Measurements from ENCODE around the gene CCDC158. TPM values are rescaled to one million over a fixed set of nuclear protein-coding genes. Genes with fewer than 3 reads are reported as not detected.

CCDC158 gene
- total and polyA plus RNA-seq, 2 donors (not counting 1 experiment from before 2014, with no cell fraction given), result not detected

- 94% methylated on average over 2 of the region's 4 CpGs for WGBS (ENCODE audit: insufficient coverage)
- H3K4me1 ChIP-seq (ENCODE audit: control insufficient read depth in 2 of 2, insufficient read depth in 2 of 2, low read length in 2 of 2), result peaks cover 12 to 14% of the 10 kb centered on the region in 2 donors
- no peak overlapping the region for H3K4me3 Mint-ChIP-seq
- DNase-seq, result no peak
- no peak overlapping the region for H3K27ac Mint-ChIP-seq
- no peak overlapping the region for H3K9ac ChIP-seq (ENCODE audit: low read length)
- no peaks in the 10 kb centered on the region for H4K20me1 ChIP-seq (ENCODE audit: control insufficient read depth, insufficient read depth, low read length, poor library complexity, severe bottlenecking)
- H3K27me3 ChIP-seq (replicated peaks in 1 of 4; ENCODE audit: control extremely low read depth in 1 of 4, control insufficient read depth in 3 of 4, insufficient read depth in 4 of 4, low read length in 3 of 4), result peaks cover 0 to 23% (median 8%) of the 10 kb centered on the region in 4 experiments
- H3K36me3 ChIP-seq (replicated peaks in 1 of 2; ENCODE audit: control extremely low read depth in 1 of 2, control insufficient read depth in 1 of 2, extremely low read depth in 1 of 2, insufficient read depth in 2 of 2, low read length in 1 of 2), result no peaks in the 10 kb centered on the region
- peaks cover 0 to 15% (median under 1%) of the 10 kb centered on the region in 3 donors for H3K9me3 ChIP-seq (ENCODE audit: control extremely low read depth in 1 of 3, control insufficient read depth in 2 of 3, insufficient read depth in 1 of 3, low read length in 2 of 3)
- H2AFZ ChIP-seq (ENCODE audit: insufficient read depth, low read depth, low read length, poor library complexity, severe bottlenecking), result no peak overlapping the region
- H3K27me3 Mint-ChIP-seq, result peaks cover 33% of the 10 kb centered on the region
- H3K4me1 Mint-ChIP-seq, result peaks cover 10% of the 10 kb centered on the region
- ChIA-PET CTCF (no interaction called here), POLR2A (no interaction called here)
- TF ChIP-seq CTCF (IDR thresholded peaks at IDR 0.05), result no peak
- TF ChIP-seq EZH2 (IDR thresholded peaks at IDR 0.05; ENCODE audit: borderline replicate concordance, insufficient read depth, low read depth, low read length, poor library complexity, severe bottlenecking), result no peak
- intact Hi-C loops (cut with micrococcal nuclease), result no loop called here
- H3K27ac ChIP-seq (ENCODE audit: low read length in 2 of 2), result no peak overlapping the region
- peaks cover 4% of the 10 kb centered on the region for H3K9me3 Mint-ChIP-seq (ENCODE audit: insufficient read depth)
- no peak for ATAC-seq (ENCODE audit: low read depth)
- no peak overlapping the region for H3K4me3 ChIP-seq (ENCODE audit: control extremely low read depth in 1 of 5, extremely low read depth in 1 of 5, insufficient read depth in 1 of 5, low read depth in 2 of 5, low read length in 4 of 5)
- no peak overlapping the region for H3K4me2 ChIP-seq (replicated peaks; ENCODE audit: low read depth, low read length, poor library complexity, severe bottlenecking)
- no peaks in the 10 kb centered on the region for H3K79me2 ChIP-seq (ENCODE audit: control insufficient read depth, insufficient read depth, low read length)
These were observed 110.3 kb downstream of the CCDC158 start for GRCh38 chr4:76310683-76311082.

- Mint-ChIP-seq H3K27me3 (peaks cover 36% of the 10 kb centered on the region), H3K4me1 (peaks cover 16% of the 10 kb centered on the region), H3K9me3 (ENCODE audit: insufficient read depth) (peaks cover under 1% of the 10 kb centered on the region), H3K27ac (no peak overlapping the region), H3K4me3 (no peak overlapping the region)
- POLR2A ChIA-PET, result no interaction called here
- peaks cover 18 to 21% of the 10 kb centered on the region in 2 donors for H3K4me1 ChIP-seq (ENCODE audit: control insufficient read depth in 2 of 2, insufficient read depth in 2 of 2, low read length in 2 of 2)
- H3K4me2 ChIP-seq (replicated peaks; ENCODE audit: low read depth, low read length, poor library complexity, severe bottlenecking), result no peak overlapping the region
- no peak overlapping the region for H3K9ac ChIP-seq (ENCODE audit: low read length)
- ATAC-seq (ENCODE audit: low read depth) (no peak), DNase-seq (no peak)
- H2AFZ ChIP-seq (ENCODE audit: insufficient read depth, low read depth, low read length, poor library complexity, severe bottlenecking), result no peak overlapping the region
- H4K20me1 ChIP-seq (ENCODE audit: control insufficient read depth, insufficient read depth, low read length, poor library complexity, severe bottlenecking), result no peaks in the 10 kb centered on the region
- peaks cover 0 to 11% (median 0%) of the 10 kb centered on the region in 3 donors for H3K9me3 ChIP-seq (ENCODE audit: control extremely low read depth in 1 of 3, control insufficient read depth in 2 of 3, insufficient read depth in 1 of 3, low read length in 2 of 3)
- WGBS (ENCODE audit: insufficient coverage), result 92% methylated on average over 1 of the region's 3 CpGs
- H3K36me3 ChIP-seq (replicated peaks in 1 of 2; ENCODE audit: control extremely low read depth in 1 of 2, control insufficient read depth in 1 of 2, extremely low read depth in 1 of 2, insufficient read depth in 2 of 2, low read length in 1 of 2), result no peaks in the 10 kb centered on the region
- CTCF ChIA-PET, result no interaction called here
- TF ChIP-seq EZH2 (IDR thresholded peaks at IDR 0.05; ENCODE audit: borderline replicate concordance, insufficient read depth, low read depth, low read length, poor library complexity, severe bottlenecking) (no peak), CTCF (IDR thresholded peaks at IDR 0.05) (no peak)
- H3K27me3 ChIP-seq (replicated peaks in 1 of 4; ENCODE audit: control extremely low read depth in 1 of 4, control insufficient read depth in 3 of 4, insufficient read depth in 4 of 4, low read length in 3 of 4), result peaks cover 0 to 30% (median 9%) of the 10 kb centered on the region in 4 experiments
- intact Hi-C loops (cut with micrococcal nuclease), result no loop called here
- no peak overlapping the region for H3K27ac ChIP-seq (ENCODE audit: low read length in 2 of 2)
- no peaks in the 10 kb centered on the region for H3K79me2 ChIP-seq (ENCODE audit: control insufficient read depth, insufficient read depth, low read length)
- no peak overlapping the region for H3K4me3 ChIP-seq (ENCODE audit: control extremely low read depth in 1 of 5, extremely low read depth in 1 of 5, insufficient read depth in 1 of 5, low read depth in 2 of 5, low read length in 4 of 5)
These were observed 110.9 kb downstream of the CCDC158 start for GRCh38 chr4:76309939-76310550.

Data from B cell (primary cell).